ENCODE results near the gene TPR. TPM values are rescaled to one million over a fixed set of nuclear protein-coding genes. Genes with fewer than 3 reads are reported as not detected.

The TPR gene
- total and polyA plus RNA-seq, 2 of the 8 experiments (the other 6 are each of a cell fraction or from before 2014, with no cell fraction given): 57.1 to 102 TPM

- H3K23ac ChIP-seq (ENCODE audit: insufficient read length): no peak overlapping the region
- H3K4ac ChIP-seq (replicated peaks; ENCODE audit: insufficient read length, low read depth, low read length): no peak overlapping the region
- peaks cover 0 to 88% (median 37%) of the 10 kb centered on the region in 4 experiments; a peak in 6 of 8 replicates for H3K36me3 ChIP-seq (ENCODE audit: control insufficient read depth in 2 of 4, insufficient read depth in 4 of 4, low read length in 3 of 4)
- FAIRE-seq (no peak), DNase-seq (ENCODE audit: low read depth in 1 of 2, low spot score in 2 of 2) (no peak)
- no peak overlapping the region for H4K91ac ChIP-seq (replicated peaks; ENCODE audit: insufficient read length, low read length)
- H3K9ac ChIP-seq (replicated peaks in 1 of 4; ENCODE audit: extremely low read depth in 1 of 4, low read depth in 3 of 4, low read length in 3 of 4): no peak overlapping the region
- no peak overlapping the region for H2AK5ac ChIP-seq (ENCODE audit: low read depth, low read length)
- H3K4me3 ChIP-seq (ENCODE audit: extremely low read depth in 1 of 4, insufficient read depth in 2 of 4, low read depth in 3 of 4, low read length in 4 of 4): no peak overlapping the region
- no peak overlapping the region for H3K27ac ChIP-seq (ENCODE audit: low read depth, low read length)
- no peak overlapping the region for H2BK5ac ChIP-seq (ENCODE audit: low read depth, low read length)
- no peak overlapping the region for H4K5ac ChIP-seq (ENCODE audit: insufficient read length, low read depth, low read length)
- H2BK12ac ChIP-seq (ENCODE audit: low read depth, low read length): no peak overlapping the region
- ChIA-PET CTCF (ENCODE audit: partially characterized antibody) (interaction anchor here (1.0 to 9.2 kb wide), 2 partner anchors 9 to 18 kb away, joined by 3 to 134 read pairs; no protein-coding TSS in a partner anchor), POLR2A (ENCODE audit: partially characterized antibody) (no interaction called here)
- no peaks in the 10 kb centered on the region for H3K79me2 ChIP-seq (ENCODE audit: control insufficient read depth in 1 of 2, insufficient read depth in 2 of 2, low read length in 2 of 2)
- no peak overlapping the region for H3K56ac ChIP-seq (replicated peaks; ENCODE audit: insufficient read length, low read depth, low read length)
- no peak overlapping the region for H2BK15ac ChIP-seq (ENCODE audit: low read length)
- H2BK20ac ChIP-seq (ENCODE audit: low read length): no peak overlapping the region
- WGBS, 2 experiments (ENCODE audit: extremely low coverage in 1 of 2, insufficient coverage in 1 of 2, insufficient read length in 1 of 2, insufficient replicate concordance in 2 of 2, low coverage in 1 of 2, low lambda C conversion rate in 2 of 2, missing lambda C conversion rate in 1 of 2): 89% methylated on average over 3 of the region's 3 CpGs; no CpG with 5 or more reads in 1 of the 2 experiments
- no peaks in the 10 kb centered on the region for H3K23me2 ChIP-seq (ENCODE audit: low read depth, low read length)
- no peaks in the 10 kb centered on the region for H3K79me1 ChIP-seq (ENCODE audit: low read depth, low read length)
- no peaks in the 10 kb centered on the region for H3K9me3 ChIP-seq (ENCODE audit: insufficient read depth in 2 of 2, low read depth in 1 of 2, low read length in 1 of 2)
- H2BK120ac ChIP-seq (replicated peaks; ENCODE audit: low read depth, low read length): no peak overlapping the region
- no peaks in the 10 kb centered on the region for H3K4me1 ChIP-seq (replicated peaks in 1 of 4; ENCODE audit: control insufficient read depth in 3 of 4, insufficient read depth in 4 of 4, low read length in 3 of 4)
- no peak overlapping the region for H4K8ac ChIP-seq (ENCODE audit: extremely low read depth, insufficient read depth, low read length)
- no peak for TF ChIP-seq BCL11A (IDR thresholded peaks at IDR 0.05; ENCODE audit: low read depth in 2 of 2, low read length in 2 of 2)
- TF ChIP-seq ATF2 (IDR thresholded peaks at IDR 0.05; ENCODE audit: low read length): no peak
- TF ChIP-seq TBP (IDR thresholded peaks at IDR 0.05; ENCODE audit: low read depth, low read length): no peak
- no peak for TF ChIP-seq YY1 (IDR thresholded peaks at IDR 0.05; ENCODE audit: low read depth, low read length)
- no peaks in the 10 kb centered on the region for H4K20me1 ChIP-seq (replicated peaks in 1 of 2; ENCODE audit: control insufficient read depth in 1 of 2, insufficient read depth in 2 of 2, low read length in 2 of 2)
- H3K14ac ChIP-seq (ENCODE audit: insufficient read length): no peak overlapping the region
- no peaks in the 10 kb centered on the region for H3K27me3 ChIP-seq (replicated peaks in 1 of 4; ENCODE audit: control insufficient read depth in 3 of 4, extremely low read depth in 1 of 4, insufficient read depth in 3 of 4, low read length in 3 of 4)
- no peak overlapping the region for H3K4me2 ChIP-seq (ENCODE audit: insufficient read depth in 1 of 2, low read depth in 2 of 2, low read length in 2 of 2)
- H2AFZ ChIP-seq (ENCODE audit: low read length): no peak overlapping the region
- H3K18ac ChIP-seq (ENCODE audit: extremely low read depth, low read length): no peak overlapping the region
These were observed 59.5 kb downstream of the TPR start for GRCh38 chr1:186315570-186315969.
